ENCODE data around the gene TGFB1.
A peak's percentile ranks its signal among the peaks of the same experiment; 100 is the strongest.
"Not testable (repeated sequence)": the region's sequence is repeated elsewhere in the genome, so short reads cannot be mapped to it uniquely, and the experiment has no call there.

TGFB1 gene

GRCh38 chr19:41377977-41378709 is 24.4 kb upstream of the TGFB1 start:
- DNase-seq (ENCODE audit: low read depth): no peak
- TF ChIP-seq, protein P1, sequence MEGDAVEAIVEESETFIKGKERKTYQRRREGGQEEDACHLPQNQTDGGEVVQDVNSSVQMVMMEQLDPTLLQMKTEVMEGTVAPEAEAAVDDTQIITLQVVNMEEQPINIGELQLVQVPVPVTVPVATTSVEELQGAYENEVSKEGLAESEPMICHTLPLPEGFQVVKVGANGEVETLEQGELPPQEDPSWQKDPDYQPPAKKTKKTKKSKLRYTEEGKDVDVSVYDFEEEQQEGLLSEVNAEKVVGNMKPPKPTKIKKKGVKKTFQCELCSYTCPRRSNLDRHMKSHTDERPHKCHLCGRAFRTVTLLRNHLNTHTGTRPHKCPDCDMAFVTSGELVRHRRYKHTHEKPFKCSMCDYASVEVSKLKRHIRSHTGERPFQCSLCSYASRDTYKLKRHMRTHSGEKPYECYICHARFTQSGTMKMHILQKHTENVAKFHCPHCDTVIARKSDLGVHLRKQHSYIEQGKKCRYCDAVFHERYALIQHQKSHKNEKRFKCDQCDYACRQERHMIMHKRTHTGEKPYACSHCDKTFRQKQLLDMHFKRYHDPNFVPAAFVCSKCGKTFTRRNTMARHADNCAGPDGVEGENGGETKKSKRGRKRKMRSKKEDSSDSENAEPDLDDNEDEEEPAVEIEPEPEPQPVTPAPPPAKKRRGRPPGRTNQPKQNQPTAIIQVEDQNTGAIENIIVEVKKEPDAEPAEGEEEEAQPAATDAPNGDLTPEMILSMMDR (IDR thresholded peaks at IDR 0.05; ENCODE audit: insufficient read depth, low read depth, low read length, missing control alignments): no peak
- H3K4me3 ChIP-seq (ENCODE audit: low read length): no peak overlapping the region

- no peak for DNase-seq (ENCODE audit: low read depth)
- H3K4me3 ChIP-seq (ENCODE audit: low read length): peak overlapping the region; percentile 68
- TF ChIP-seq, protein P1 (IDR thresholded peaks at IDR 0.05; ENCODE audit: insufficient read depth, low read depth, low read length, missing control alignments): no peak
These were observed 23.3 kb upstream of the TGFB1 start for GRCh38 chr19:41376998-41377365.

- TF ChIP-seq, protein P1 (IDR thresholded peaks at IDR 0.05; ENCODE audit: insufficient read depth, low read depth, low read length, missing control alignments): no peak
- peak within 1 kb of the TSS; percentile 68 for H3K4me3 ChIP-seq (ENCODE audit: low read length)
- DNase-seq (ENCODE audit: low read depth): peak; percentile 53
These were observed 22.7 kb upstream of the TGFB1 start, which contains the start of gene TMEM91 for GRCh38 chr19:41376241-41376997. TSS of gene TMEM91 (plus strand) at chr19:41376533. CDS start at chr19:41378310, 1,777 bp downstream.

GRCh38 chr19:41373993-41374392 is 20.3 kb upstream of the TGFB1 start:
- TF ChIP-seq, protein P1 (IDR thresholded peaks at IDR 0.05; ENCODE audit: insufficient read depth, low read depth, low read length, missing control alignments): no peak
- DNase-seq (ENCODE audit: low read depth): peak; percentile 48
- H3K4me3 ChIP-seq (ENCODE audit: low read length): no peak overlapping the region

- H3K4me3 ChIP-seq (ENCODE audit: low read length): no peak overlapping the region
- TF ChIP-seq, protein P1 (IDR thresholded peaks at IDR 0.05; ENCODE audit: insufficient read depth, low read depth, low read length, missing control alignments): no peak
- no peak for DNase-seq (ENCODE audit: low read depth)
These were observed 18.8 kb upstream of the TGFB1 start for GRCh38 chr19:41372501-41372900.

- no peak overlapping the region for H3K4me3 ChIP-seq (ENCODE audit: low read length)
- TF ChIP-seq, protein P1 (IDR thresholded peaks at IDR 0.05; ENCODE audit: insufficient read depth, low read depth, low read length, missing control alignments): no peak
- DNase-seq (ENCODE audit: low read depth): no peak
These were observed 17.8 kb upstream of the TGFB1 start for GRCh38 chr19:41371541-41371940.

DNA sequence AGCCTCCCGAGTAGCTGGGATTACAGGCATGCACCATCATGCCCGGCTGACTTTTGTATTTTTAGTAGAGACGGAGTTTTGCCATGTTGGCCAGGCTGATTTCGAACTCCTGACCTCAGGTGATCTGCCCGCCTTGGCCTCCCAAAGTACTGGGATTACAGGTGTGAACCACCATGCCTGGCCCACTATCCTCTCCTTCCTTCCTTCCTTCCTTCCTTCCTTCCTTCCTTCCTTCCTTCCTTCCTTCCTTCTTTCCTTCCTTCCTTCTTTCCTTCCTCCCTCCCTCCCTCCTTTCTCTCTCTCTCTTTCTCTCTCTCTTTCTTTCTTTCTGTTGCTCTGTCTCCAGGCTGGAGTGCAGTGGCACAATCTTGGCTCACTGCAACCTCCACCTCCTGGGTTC is 17.4 kb upstream of the TGFB1 start:
- DNase-seq (ENCODE audit: low read depth): not testable (repeated sequence)

More for the DNA sequence above, 17.4 kb upstream of the TGFB1 start:
- H3K4me3 ChIP-seq (ENCODE audit: low read length): not testable (repeated sequence)

Measured in epithelial cell of esophagus (primary cell).